ENCODE results near the gene GOLGA8K. TPM values are rescaled to one million over a fixed set of nuclear protein-coding genes. Genes with fewer than 3 reads are reported as not detected.

The GOLGA8K gene
- total RNA-seq, 1 donor from 2014 or later = 0.98 TPM

Small RNA genes within 50 kb of the gene (small RNA-seq; reads per million reads assigned to genes)
- gene RF00096 (not detected), gene RN7SL185P (not detected), gene RN7SL539P (not detected)

Other genes starting within 250 kb of the GOLGA8K start
- gene GOLGA8O, start 52.3 kb upstream of the GOLGA8K start, total RNA-seq = not detected
- 13.8 TPM for gene GOLGA8N, start 190.2 kb upstream of the GOLGA8K start, total RNA-seq
- gene ARHGAP11A, start 212.2 kb upstream of the GOLGA8K start, total RNA-seq = 7.4 TPM
- gene SCG5, start 238.4 kb upstream of the GOLGA8K start, total RNA-seq = 6.1 TPM

Measured in vagina (tissue), 1 donor.